OCI-LY7 (cell line): Measurements from ENCODE around the gene FMNL1. TPM values are rescaled to one million over a fixed set of nuclear protein-coding genes. Genes with fewer than 3 reads are reported as not detected.

Experiments used
- BruUV-seq: library from RNA; stranded (reverse); fragments of 400-500 nt; replicated peaks from 2 replicates; lab custom pipeline; 2021; lab: Mats Ljungman, UMichigan
- CTCF ChIA-PET: fragments of 300-600 bp; sonication (Branson Sonifier 250); formaldehyde crosslinking; loops from one replicate; lab custom pipeline; 2022; ENCODE audit warnings: antibody characterized with exemption; ENCODE audit not compliant: unreplicated experiment; lab: Charles Lee
- POLR2A ChIA-PET: fragments of 300-600 bp; sonication (Branson Sonifier 250); formaldehyde crosslinking; loops from one replicate; lab custom pipeline; 2022; ENCODE audit warnings: antibody characterized with exemption; lab: Charles Lee
- DNase-seq: peaks from one replicate; pipeline ENCODE4 v3.0.0-alpha.2; 2015; ENCODE audit warnings: low spot score
- H2AFZ ChIP-seq: fragments of 200-600 bp; sonication (generic), shearing (Covaris generic); 2 replicates; pipeline ENCODE4 v1.6.1; 2014; ENCODE audit warnings: mild to moderate bottlenecking, antibody characterized with exemption, low read length, moderate library complexity
- H3K27ac ChIP-seq: fragments of 200-600 bp; sonication (generic); 2 replicates; pipeline ENCODE4 v1.5.1; 2014; ENCODE audit warnings: mixed run types, low read depth, mild to moderate bottlenecking, moderate library complexity, low read length, inconsistent platforms; ENCODE audit not compliant: poor library complexity, severe bottlenecking
- H3K36me3 ChIP-seq: fragments of 200-600 bp; sonication (generic); 2 replicates; pipeline ENCODE4 v1.6.1; 2014; ENCODE audit warnings: mild to moderate bottlenecking, antibody characterized with exemption, low read length, moderate library complexity, mixed read lengths; ENCODE audit not compliant: insufficient read depth
- H3K4me1 ChIP-seq: fragments of 200-600 bp; sonication (generic); 2 replicates; pipeline ENCODE4 v1.5.1; 2014; ENCODE audit warnings: mild to moderate bottlenecking, low read length; ENCODE audit not compliant: insufficient read depth, poor library complexity, severe bottlenecking
- H3K4me2 ChIP-seq: fragments of 200-600 bp; sonication (generic); 2 replicates; pipeline ENCODE4 v1.6.1; 2014; ENCODE audit warnings: mild to moderate bottlenecking, low read length
- H3K4me3 ChIP-seq: fragments of 200-600 bp; sonication (generic); 2 replicates; pipeline ENCODE4 v1.5.1; 2014; ENCODE audit warnings: mild to moderate bottlenecking, low read depth, low read length; ENCODE audit not compliant: poor library complexity, severe bottlenecking
- H3K79me2 ChIP-seq: fragments of 200-600 bp; sonication (generic); 2 replicates; pipeline ENCODE4 v1.6.1; 2016; ENCODE audit warnings: low read depth, mild to moderate bottlenecking, low read length, moderate library complexity, mixed read lengths; ENCODE audit not compliant: insufficient read depth
- H3K9me2 ChIP-seq: fragments of 200-600 bp; sonication (generic); 2 replicates; pipeline ENCODE4 v1.6.1; 2016; ENCODE audit warnings: mild to moderate bottlenecking, low read length, mixed read lengths; ENCODE audit not compliant: insufficient read depth
- H3K9me3 ChIP-seq: fragments of 200-600 bp; sonication (generic); 2 replicates; pipeline ENCODE4 v1.6.1; 2014; ENCODE audit warnings: mild to moderate bottlenecking, mixed run types, low read length, mixed read lengths
- H4K20me1 ChIP-seq: fragments of 200-600 bp; sonication (generic); 2 replicates; pipeline ENCODE4 v1.6.1; 2014; ENCODE audit warnings: mild to moderate bottlenecking, antibody characterized with exemption, low read length, moderate library complexity, mixed read lengths; ENCODE audit not compliant: insufficient read depth
- EZH2phosphoT487 ChIP-seq: fragments of 200-600 bp; sonication (generic); IDR thresholded peaks from 2 replicates; pipeline ENCODE4 v1.6.1; 2018; ENCODE audit warnings: low read depth, borderline replicate concordance, mild to moderate bottlenecking, mixed run types, antibody characterized with exemption, low read length, moderate library complexity, mixed read lengths
- intact Hi-C: fragments of 100-400 bp; cut with micrococcal nuclease; formaldehyde crosslinking; loops from one replicate; pipeline ENCODE4 v1.10.0; 2022; ENCODE audit not compliant: unreplicated experiment
- total RNA-seq, 2 experiments: library from RNA; depleted of rRNA in 1 of 2; stranded (reverse); fragments of >200 nt in 1 of 2; shearing (Covaris generic) in 1 of 2; gene quantifications; 2 replicates each; pipeline ENCODE4 v1.2.3, GENCODE V29; 2014 to 2022
- TF ChIP-seq, protein P1 (sequence below): fragments of 200-600 bp; sonication (generic); conservative IDR thresholded peaks from 2 replicates; pipeline ENCODE4 v1.5.1; 2014; ENCODE audit warnings: mild to moderate bottlenecking, antibody characterized with exemption, low read length, moderate library complexity, mixed read lengths

Gene FMNL1
- total RNA-seq, 2 experiments from 2014 or later, result 55.1 to 133 TPM

DNA sequence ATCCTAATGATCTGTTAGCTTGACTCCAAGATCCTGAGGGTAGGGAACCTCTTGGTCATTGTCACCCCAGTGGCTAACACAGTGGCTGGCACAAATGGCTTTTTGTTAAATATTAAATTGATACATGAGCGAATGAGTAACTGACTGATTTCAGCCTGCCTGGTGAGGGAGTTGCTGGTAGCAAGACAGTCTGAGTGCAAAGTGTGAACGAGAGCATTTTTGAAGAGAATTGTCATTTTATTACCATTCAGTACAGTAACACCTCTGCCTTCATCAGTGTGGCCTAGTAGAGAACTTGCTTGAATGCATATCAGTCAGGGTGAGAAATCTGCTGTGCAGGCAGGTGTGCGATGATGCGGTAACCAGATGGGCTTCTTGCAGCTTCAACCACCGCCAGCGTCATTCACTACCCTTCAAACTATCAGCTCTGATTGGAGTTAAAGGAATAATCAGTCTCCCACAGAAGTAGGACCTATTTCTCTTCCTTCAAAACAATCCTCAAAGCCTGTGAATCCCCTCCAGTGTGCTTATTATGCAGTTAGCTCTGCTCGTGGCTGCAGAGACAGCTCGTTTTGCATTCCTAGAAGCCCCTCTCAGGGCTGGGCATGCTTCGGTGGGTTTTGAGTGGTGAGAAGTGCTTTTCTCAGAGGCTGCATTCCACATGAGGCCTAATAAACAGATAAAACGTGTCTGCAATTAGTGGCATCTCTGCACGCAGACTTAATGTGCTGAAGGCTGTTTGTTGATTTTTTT, 31.0 kb upstream of the FMNL1 start:
- Histone ChIP-seq H3K9me2 (no peaks in the 10 kb centered on the region), H3K4me3 (no peak overlapping the region), H3K27ac (no peak overlapping the region), H3K4me1 (peaks cover 12% of the 10 kb centered on the region), H3K4me2 (peak overlapping the region; percentile 27), H3K9me3 (no peaks in the 10 kb centered on the region), H4K20me1 (no peaks in the 10 kb centered on the region), H2AFZ (no peak overlapping the region), H3K79me2 (no peaks in the 10 kb centered on the region), H3K36me3 (no peaks in the 10 kb centered on the region)
- BruUV-seq, result no TSS peak
- TF ChIP-seq, protein P1, sequence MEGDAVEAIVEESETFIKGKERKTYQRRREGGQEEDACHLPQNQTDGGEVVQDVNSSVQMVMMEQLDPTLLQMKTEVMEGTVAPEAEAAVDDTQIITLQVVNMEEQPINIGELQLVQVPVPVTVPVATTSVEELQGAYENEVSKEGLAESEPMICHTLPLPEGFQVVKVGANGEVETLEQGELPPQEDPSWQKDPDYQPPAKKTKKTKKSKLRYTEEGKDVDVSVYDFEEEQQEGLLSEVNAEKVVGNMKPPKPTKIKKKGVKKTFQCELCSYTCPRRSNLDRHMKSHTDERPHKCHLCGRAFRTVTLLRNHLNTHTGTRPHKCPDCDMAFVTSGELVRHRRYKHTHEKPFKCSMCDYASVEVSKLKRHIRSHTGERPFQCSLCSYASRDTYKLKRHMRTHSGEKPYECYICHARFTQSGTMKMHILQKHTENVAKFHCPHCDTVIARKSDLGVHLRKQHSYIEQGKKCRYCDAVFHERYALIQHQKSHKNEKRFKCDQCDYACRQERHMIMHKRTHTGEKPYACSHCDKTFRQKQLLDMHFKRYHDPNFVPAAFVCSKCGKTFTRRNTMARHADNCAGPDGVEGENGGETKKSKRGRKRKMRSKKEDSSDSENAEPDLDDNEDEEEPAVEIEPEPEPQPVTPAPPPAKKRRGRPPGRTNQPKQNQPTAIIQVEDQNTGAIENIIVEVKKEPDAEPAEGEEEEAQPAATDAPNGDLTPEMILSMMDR, result no peak
- no peak for TF ChIP-seq EZH2phosphoT487
- CTCF ChIA-PET, result interaction anchor here (1.3 kb wide), 1 partner anchor 39 kb away, joined by 4 read pairs; no protein-coding TSS in a partner anchor
- peak; percentile 54 for DNase-seq
- intact Hi-C loops, result no loop called here
- POLR2A ChIA-PET, result interaction anchor here (1.1 kb wide), 1 partner anchor 29 kb away, joined by 3 read pairs; the partner anchor contains the start of gene HEXIM2

DNA sequence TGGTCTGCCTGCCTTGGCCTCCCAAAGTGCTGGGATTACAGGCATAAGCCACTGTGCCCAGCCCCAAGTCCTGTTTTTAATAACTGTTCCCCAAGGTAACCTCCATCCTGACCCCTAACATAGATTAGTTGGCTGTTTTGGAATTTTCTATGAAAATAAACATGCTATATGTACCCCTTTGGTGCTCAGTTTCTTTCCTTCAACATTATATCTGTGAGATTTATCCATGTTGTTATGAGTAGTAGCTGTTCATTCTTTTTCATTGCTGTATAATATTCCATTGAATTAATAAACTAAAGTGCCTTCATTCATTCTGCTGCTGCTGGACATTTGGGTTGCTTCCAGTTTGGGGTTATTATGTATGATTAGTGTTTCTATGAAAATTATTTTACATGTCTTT, 26.3 kb upstream of the FMNL1 start:
- DNase-seq, result no peak
- no peak overlapping the region for H3K4me3 ChIP-seq
- H3K9me2 ChIP-seq, result no peaks in the 10 kb centered on the region
- H3K27ac ChIP-seq, result no peak overlapping the region
- peaks cover 20% of the 10 kb centered on the region for H3K4me1 ChIP-seq
- TF ChIP-seq EZH2phosphoT487, result no peak
- TF ChIP-seq, protein P1, result no peak
- H3K4me2 ChIP-seq, result no peak overlapping the region
- POLR2A ChIA-PET, result no interaction called here
- no peaks in the 10 kb centered on the region for H3K9me3 ChIP-seq
- H3K79me2 ChIP-seq, result no peaks in the 10 kb centered on the region
- H4K20me1 ChIP-seq, result no peaks in the 10 kb centered on the region
- intact Hi-C loops, result no loop called here
- CTCF ChIA-PET, result interaction anchor here (0.6 kb wide), 1 partner anchor 22 kb away, joined by 3 read pairs; no protein-coding TSS in a partner anchor
- H2AFZ ChIP-seq, result no peak overlapping the region
- no peaks in the 10 kb centered on the region for H3K36me3 ChIP-seq
- BruUV-seq, result no TSS peak

DNA sequence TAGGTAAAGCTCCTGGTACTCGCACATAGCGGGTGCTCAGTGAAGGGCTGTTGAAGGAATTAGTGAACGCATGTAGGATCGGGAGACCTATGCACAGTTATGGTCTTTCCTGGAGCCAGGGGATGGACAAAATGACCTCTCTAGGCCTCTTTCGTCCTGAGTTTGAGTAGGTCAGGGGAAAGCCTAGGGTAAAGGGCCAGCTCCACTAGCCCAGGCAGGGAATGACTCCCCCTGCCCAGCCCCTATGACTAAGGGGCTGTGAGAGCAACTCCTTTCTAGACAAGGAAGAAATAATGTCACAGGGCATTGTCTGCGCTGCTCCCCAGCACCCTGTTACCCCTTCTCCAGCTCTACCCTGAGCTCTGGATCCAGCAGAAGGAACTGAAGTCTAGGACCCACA, 24.6 kb upstream of the FMNL1 start:
- H3K9me3 ChIP-seq, result no peaks in the 10 kb centered on the region
- H3K79me2 ChIP-seq, result no peaks in the 10 kb centered on the region
- no peaks in the 10 kb centered on the region for H4K20me1 ChIP-seq
- H3K4me3 ChIP-seq, result no peak overlapping the region
- H3K4me1 ChIP-seq, result peaks cover 12% of the 10 kb centered on the region
- CTCF ChIA-PET, result interaction anchor here (0.5 to 1.3 kb wide), 9 partner anchors 9 to 212 kb away, joined by 3 to 9 read pairs (median 3); partner anchors contain the start of gene ACBD4
- H3K27ac ChIP-seq, result no peak overlapping the region
- no peak overlapping the region for H3K4me2 ChIP-seq
- intact Hi-C loops, result no loop called here
- H3K36me3 ChIP-seq, result no peaks in the 10 kb centered on the region
- BruUV-seq, result no TSS peak
- no peaks in the 10 kb centered on the region for H3K9me2 ChIP-seq
- TF ChIP-seq EZH2phosphoT487, result no peak
- TF ChIP-seq, protein P1, result no peak
- no peak overlapping the region for H2AFZ ChIP-seq
- POLR2A ChIA-PET, result interaction anchor here (0.6 to 1.7 kb wide), 4 partner anchors 44 to 62 kb away, joined by 3 to 8 read pairs (median 4); partner anchors contain the start of genes ACBD4 and HEXIM1
- DNase-seq, result no peak
